Gastroesophageal sphincter (tissue), 3 donors: ENCODE results near the gene QPCT.

Source experiments
- POLR2A ChIP-seq, 2 donors: fragments of 450-650 bp; IDR thresholded peaks; one replicate each; pipeline ENCODE4 v1.6.1; 2017; ENCODE audit warnings: antibody characterized with exemption in 2 of 2, mild to moderate bottlenecking in 2 of 2, moderate library complexity in 1 of 2
- TF ChIP-seq, protein P1 (sequence below), 4 experiments: fragments of 200-600 bp in 2 of 4; fragments of 450-650 bp in 2 of 4; sonication (generic) in 1 of 4; IDR thresholded peaks; one replicate each; pipeline ENCODE4 v1.5.1; 2017 to 2019; ENCODE audit warnings: antibody characterized with exemption in 4 of 4, mild to moderate bottlenecking in 2 of 4, moderate library complexity in 2 of 4

DNA sequence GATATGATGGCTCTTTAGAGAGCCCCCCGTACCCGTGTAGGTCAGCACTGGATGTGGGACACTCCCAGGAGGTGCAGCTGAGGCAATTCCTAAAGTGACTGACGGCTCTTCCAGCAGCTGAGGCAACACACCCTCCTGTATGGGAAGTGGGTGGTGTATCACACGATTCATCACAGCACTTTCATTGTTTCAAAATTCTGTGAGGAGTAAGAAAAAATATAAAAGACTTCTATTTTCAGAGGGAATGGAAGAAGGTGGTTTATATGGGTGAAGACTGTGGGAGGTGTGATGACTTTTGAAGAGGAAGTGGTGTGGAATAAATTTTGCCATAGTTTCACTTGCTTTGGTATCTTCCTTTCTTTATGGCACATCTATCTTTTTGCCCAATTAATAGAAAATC, 22.3 kb downstream of the QPCT start:
- TF ChIP-seq, protein P1, sequence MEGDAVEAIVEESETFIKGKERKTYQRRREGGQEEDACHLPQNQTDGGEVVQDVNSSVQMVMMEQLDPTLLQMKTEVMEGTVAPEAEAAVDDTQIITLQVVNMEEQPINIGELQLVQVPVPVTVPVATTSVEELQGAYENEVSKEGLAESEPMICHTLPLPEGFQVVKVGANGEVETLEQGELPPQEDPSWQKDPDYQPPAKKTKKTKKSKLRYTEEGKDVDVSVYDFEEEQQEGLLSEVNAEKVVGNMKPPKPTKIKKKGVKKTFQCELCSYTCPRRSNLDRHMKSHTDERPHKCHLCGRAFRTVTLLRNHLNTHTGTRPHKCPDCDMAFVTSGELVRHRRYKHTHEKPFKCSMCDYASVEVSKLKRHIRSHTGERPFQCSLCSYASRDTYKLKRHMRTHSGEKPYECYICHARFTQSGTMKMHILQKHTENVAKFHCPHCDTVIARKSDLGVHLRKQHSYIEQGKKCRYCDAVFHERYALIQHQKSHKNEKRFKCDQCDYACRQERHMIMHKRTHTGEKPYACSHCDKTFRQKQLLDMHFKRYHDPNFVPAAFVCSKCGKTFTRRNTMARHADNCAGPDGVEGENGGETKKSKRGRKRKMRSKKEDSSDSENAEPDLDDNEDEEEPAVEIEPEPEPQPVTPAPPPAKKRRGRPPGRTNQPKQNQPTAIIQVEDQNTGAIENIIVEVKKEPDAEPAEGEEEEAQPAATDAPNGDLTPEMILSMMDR (IDR thresholded peaks at IDR 0.05): no peak
- TF ChIP-seq POLR2A (IDR thresholded peaks at IDR 0.05): no peak
